DOHH2 (cell line): Measurements from ENCODE around the gene NRL.

ENCODE experiments used
- H3F3A ChIP-seq: fragments of 200-600 bp; sonication (generic), shearing (Covaris generic); 2 replicates; pipeline ENCODE4 v1.6.0; 2016; ENCODE audit warnings: antibody characterized with exemption, mild to moderate bottlenecking; ENCODE audit not compliant: control insufficient read depth, insufficient read depth
- H3K27ac ChIP-seq: fragments of 200-600 bp; sonication (generic); 2 replicates; pipeline ENCODE4 v1.5.1; 2014; ENCODE audit warnings: low read depth, mild to moderate bottlenecking, low read length, moderate library complexity
- H3K27me3 ChIP-seq: fragments of 200-600 bp; sonication (generic); 2 replicates; pipeline ENCODE4 v1.6.1; 2014; ENCODE audit warnings: mild to moderate bottlenecking, low read length, mixed read lengths; ENCODE audit not compliant: control insufficient read depth
- H3K36me3 ChIP-seq: fragments of 200-600 bp; sonication (generic); 2 replicates; pipeline ENCODE4 v1.6.1; 2014; ENCODE audit warnings: mild to moderate bottlenecking, low read length, moderate library complexity, mixed read lengths; ENCODE audit not compliant: control insufficient read depth
- H3K4me1 ChIP-seq: fragments of 200-600 bp; sonication (generic); 2 replicates; pipeline ENCODE4 v1.6.1; 2014; ENCODE audit warnings: mild to moderate bottlenecking, low read length, mixed read lengths; ENCODE audit not compliant: control insufficient read depth
- H3K4me2 ChIP-seq: fragments of 200-600 bp; sonication (generic); 2 replicates; pipeline ENCODE4 v1.6.0; 2014; ENCODE audit warnings: mild to moderate bottlenecking, low read length, moderate library complexity
- H3K4me3 ChIP-seq: fragments of 200-600 bp; sonication (generic); 2 replicates; pipeline ENCODE4 v1.5.1; 2014; ENCODE audit warnings: mild to moderate bottlenecking, low read length, mixed read lengths
- H3K79me2 ChIP-seq: fragments of 200-600 bp; sonication (generic); 2 replicates; pipeline ENCODE4 v1.6.1; 2014; ENCODE audit warnings: mild to moderate bottlenecking, low read length, mixed read lengths; ENCODE audit not compliant: control insufficient read depth
- H3K9me2 ChIP-seq: fragments of 200-600 bp; sonication (generic); replicated peaks from 2 replicates; pipeline ENCODE4 v1.6.1; 2014; ENCODE audit warnings: mild to moderate bottlenecking, low read length, mixed read lengths; ENCODE audit not compliant: control insufficient read depth
- H3K9me3 ChIP-seq: fragments of 200-600 bp; sonication (generic); 2 replicates; pipeline ENCODE4 v1.6.1; 2014; ENCODE audit warnings: antibody characterized with exemption, low read length, mixed read lengths; ENCODE audit not compliant: control insufficient read depth, insufficient read depth
- H4K20me1 ChIP-seq: fragments of 200-600 bp; sonication (generic); 2 replicates; pipeline ENCODE4 v1.6.0; 2014; ENCODE audit warnings: low read depth, mild to moderate bottlenecking, antibody characterized with exemption, low read length, moderate library complexity; ENCODE audit not compliant: control insufficient read depth, insufficient read depth
- CTCF ChIP-seq: fragments of 200-600 bp; sonication (generic); IDR thresholded peaks from one replicate; pipeline ENCODE4 v1.5.1; 2014; ENCODE audit warnings: antibody characterized with exemption, mild to moderate bottlenecking, low read depth, low read length; ENCODE audit not compliant: poor library complexity, severe bottlenecking
- EZH2phosphoT487 ChIP-seq: fragments of 200-600 bp; sonication (generic); IDR thresholded peaks from 2 replicates; pipeline ENCODE4 v1.6.1; 2017; ENCODE audit warnings: borderline replicate concordance, mild to moderate bottlenecking, antibody characterized with exemption, low read length, moderate library complexity, mixed read lengths

Gene NRL

GRCh38 chr14:24092110-24092504, 22.6 kb downstream of the NRL start:
- H3K27ac ChIP-seq: no peak overlapping the region
- no peak overlapping the region for H3K4me3 ChIP-seq
- peaks cover 19% of the 10 kb centered on the region for H3K36me3 ChIP-seq
- H3K4me1 ChIP-seq: peaks cover 33% of the 10 kb centered on the region
- TF ChIP-seq EZH2phosphoT487 (no peak), CTCF (no peak)
- H3K9me3 ChIP-seq: no peaks in the 10 kb centered on the region
- peaks cover 17% of the 10 kb centered on the region for H3K79me2 ChIP-seq
- H3K27me3 ChIP-seq: no peaks in the 10 kb centered on the region
- H3K9me2 ChIP-seq: no peaks in the 10 kb centered on the region
- H3K4me2 ChIP-seq: no peak overlapping the region
- peaks cover 14% of the 10 kb centered on the region for H3F3A ChIP-seq
- no peaks in the 10 kb centered on the region for H4K20me1 ChIP-seq

GRCh38 chr14:24089890-24090289, 24.9 kb downstream of the NRL start:
- H3K27ac ChIP-seq: no peak overlapping the region
- H3F3A ChIP-seq: peaks cover 9% of the 10 kb centered on the region
- TF ChIP-seq CTCF (no peak), EZH2phosphoT487 (no peak)
- no peaks in the 10 kb centered on the region for H3K9me3 ChIP-seq
- H3K4me1 ChIP-seq: peaks cover 22% of the 10 kb centered on the region
- H3K36me3 ChIP-seq: peaks cover 11% of the 10 kb centered on the region
- no peaks in the 10 kb centered on the region for H4K20me1 ChIP-seq
- H3K27me3 ChIP-seq: no peaks in the 10 kb centered on the region
- H3K9me2 ChIP-seq: no peaks in the 10 kb centered on the region
- no peak overlapping the region for H3K4me3 ChIP-seq
- peaks cover 7% of the 10 kb centered on the region for H3K79me2 ChIP-seq
- H3K4me2 ChIP-seq: no peak overlapping the region

GRCh38 chr14:24088095-24088494, 26.7 kb downstream of the NRL start:
- Histone ChIP-seq H3K27ac (no peak overlapping the region), H3K4me3 (no peak overlapping the region), H3K9me3 (no peaks in the 10 kb centered on the region), H3K79me2 (no peaks in the 10 kb centered on the region), H3K4me2 (no peak overlapping the region), H3K27me3 (no peaks in the 10 kb centered on the region), H3K36me3 (peaks cover 3% of the 10 kb centered on the region; the same call in 1 of the 2 replicates), H3K9me2 (no peaks in the 10 kb centered on the region), H4K20me1 (no peaks in the 10 kb centered on the region), H3F3A (peaks cover 6% of the 10 kb centered on the region), H3K4me1 (peaks cover 13% of the 10 kb centered on the region)
- TF ChIP-seq CTCF: no peak
- no peak for TF ChIP-seq EZH2phosphoT487

GRCh38 chr14:24087004-24087403, 27.7 kb downstream of the NRL start:
- Histone ChIP-seq H3K4me3 (no peak overlapping the region), H3F3A (no peaks in the 10 kb centered on the region), H3K36me3 (no peaks in the 10 kb centered on the region; the same call in 1 of the 2 replicates), H3K4me2 (no peak overlapping the region), H4K20me1 (no peaks in the 10 kb centered on the region), H3K9me2 (no peaks in the 10 kb centered on the region), H3K27ac (no peak overlapping the region), H3K79me2 (no peaks in the 10 kb centered on the region), H3K9me3 (no peaks in the 10 kb centered on the region), H3K4me1 (peaks cover 11% of the 10 kb centered on the region), H3K27me3 (no peaks in the 10 kb centered on the region)
- TF ChIP-seq EZH2phosphoT487: no peak
- TF ChIP-seq CTCF: no peak
